ENCODE measurements around the gene CLIC1.

Gene CLIC1

GRCh38 chr6:31776989-31777666 is 40.8 kb upstream of the CLIC1 start, which contains the start of gene VWA7 (continued):
- TF ChIP-seq KLF16 (tag by site-specific recombination; IDR thresholded peaks at IDR 0.05): peak; percentile 88
- no peak for TF ChIP-seq ZNF560 (tag by site-specific recombination; IDR thresholded peaks at IDR 0.05; ENCODE audit: borderline replicate concordance)
- TF ChIP-seq ZNF311 (tag by site-specific recombination; IDR thresholded peaks at IDR 0.05; ENCODE audit: borderline replicate concordance): peak; percentile 90
- TF ChIP-seq ZNF398 (tag by site-specific recombination; IDR thresholded peaks at IDR 0.05): peak; percentile 99
- no peak for TF ChIP-seq ZFP3 (tag by site-specific recombination; IDR thresholded peaks at IDR 0.05; ENCODE audit: low read depth)
- TF ChIP-seq ZNF155 (tag by site-specific recombination; IDR thresholded peaks at IDR 0.05): no peak
- TF ChIP-seq ZNF112 (tag by site-specific recombination; IDR thresholded peaks at IDR 0.05): peak; percentile 97
- TF ChIP-seq ZNF426 (tag by site-specific recombination; IDR thresholded peaks at IDR 0.05): no peak
- peak; percentile 93 for TF ChIP-seq KLF10 (tag by site-specific recombination; IDR thresholded peaks at IDR 0.05)
- peak; percentile 98 for TF ChIP-seq SCRT2 (tag by site-specific recombination; IDR thresholded peaks at IDR 0.05)
- no peak for TF ChIP-seq ZNF585B (tag by site-specific recombination; IDR thresholded peaks at IDR 0.05)
- TF ChIP-seq PATZ1 (tag by site-specific recombination; IDR thresholded peaks at IDR 0.05): peak; percentile 99
- peak; percentile 67; the same call in 1 of the 2 replicates for TF ChIP-seq INSM2 (tag by site-specific recombination; IDR thresholded peaks at IDR 0.05)
- peak; percentile 92; the same call in 1 of the 2 replicates for TF ChIP-seq ZNF571 (tag by site-specific recombination; IDR thresholded peaks at IDR 0.05)
- TF ChIP-seq ZNF114 (tag by site-specific recombination; IDR thresholded peaks at IDR 0.05): no peak
- peak; percentile 48; the same call in 1 of the 2 replicates for TF ChIP-seq PRDM4 (tag by site-specific recombination; IDR thresholded peaks at IDR 0.05)
- TF ChIP-seq ZBTB10 (tag by site-specific recombination; IDR thresholded peaks at IDR 0.05): peak; percentile 89
- TF ChIP-seq ZNF133 (tag by site-specific recombination; IDR thresholded peaks at IDR 0.05): no peak
- no peak for TF ChIP-seq ZNF548 (tag by site-specific recombination; IDR thresholded peaks at IDR 0.05)
- peak; percentile 83 for TF ChIP-seq ZBTB7A (tag by site-specific recombination; IDR thresholded peaks at IDR 0.05; ENCODE audit: low read depth)
- peak; percentile 66; the same call in 1 of the 2 replicates for TF ChIP-seq PRDM2 (tag by site-specific recombination; IDR thresholded peaks at IDR 0.05; ENCODE audit: borderline replicate concordance)
- TF ChIP-seq GLIS1 (tag by site-specific recombination; IDR thresholded peaks at IDR 0.05): peak; percentile 87
- no peak for TF ChIP-seq TRIM28 (IDR thresholded peaks at IDR 0.05; ENCODE audit: borderline replicate concordance, low read length)

Data from HEK293 (cell line).